ENCODE data around the gene SCN3B. TPM values are rescaled to one million over a fixed set of nuclear protein-coding genes. Genes with fewer than 3 reads are reported as not detected.

Gene SCN3B
- total RNA-seq, 1 donor from 2014 or later = 48.9 TPM

DNA sequence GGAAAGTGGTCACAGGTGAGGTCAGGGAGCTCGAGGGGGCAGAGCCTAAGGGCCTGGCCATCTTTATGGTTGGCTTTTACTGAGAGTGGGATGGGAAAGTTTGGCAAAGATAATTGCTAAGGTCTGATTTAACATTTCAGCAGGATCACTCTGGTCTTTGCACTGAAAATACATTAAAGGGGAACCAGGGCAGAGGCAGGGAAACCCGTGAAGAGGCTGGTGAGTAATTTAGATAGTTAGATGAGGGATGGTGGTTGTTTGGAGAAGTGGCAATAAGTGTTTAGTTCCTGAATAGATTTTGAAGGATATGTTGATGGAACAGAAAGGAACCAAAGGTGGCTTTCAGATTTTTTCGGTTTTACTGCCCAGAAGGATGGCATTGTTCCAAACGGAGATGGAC lies 50.8 kb downstream of the SCN3B start:
- DNase-seq (ENCODE audit: low spot score in 2 of 2) (no peak), FAIRE-seq (no peak)

- FAIRE-seq (no peak), DNase-seq (ENCODE audit: low spot score in 2 of 2) (no peak)
Observed at GRCh38 chr11:123601743-123602142, 52.7 kb downstream of the SCN3B start.

GRCh38 chr11:123601136-123601535 lies 53.3 kb downstream of the SCN3B start:
- no peak for FAIRE-seq
- no peak for DNase-seq (ENCODE audit: low spot score in 2 of 2)

GRCh38 chr11:123597859-123598258 lies 56.6 kb downstream of the SCN3B start:
- DNase-seq (ENCODE audit: low spot score in 2 of 2) (no peak), FAIRE-seq (no peak)

DNA sequence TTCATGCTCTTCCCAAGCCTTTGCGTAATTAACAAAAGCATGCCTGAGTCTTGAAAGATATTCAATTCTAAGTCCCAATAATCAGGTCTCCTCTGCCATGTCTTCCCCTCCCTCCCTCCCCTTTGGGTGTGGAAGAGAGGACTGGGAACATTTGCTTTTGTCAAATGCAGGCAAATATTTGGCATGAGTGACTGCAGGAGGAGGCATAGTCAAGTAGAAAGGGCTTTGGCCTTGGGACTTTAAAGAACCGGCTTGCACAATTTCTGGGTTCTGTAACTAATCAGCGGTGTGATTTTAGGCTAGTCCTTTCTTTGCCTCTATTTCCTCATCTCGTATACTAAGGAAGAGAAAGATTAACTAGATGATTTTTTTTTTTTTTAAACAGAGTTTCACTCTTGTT lies 59.5 kb downstream of the SCN3B start:
- no peak for FAIRE-seq
- DNase-seq (ENCODE audit: low spot score in 2 of 2) = no peak

GRCh38 chr11:123594188-123594901 lies 60.1 kb downstream of the SCN3B start:
- DNase-seq (ENCODE audit: low spot score in 2 of 2) (no peak), FAIRE-seq (no peak)

GRCh38 chr11:123593570-123593969 lies 60.9 kb downstream of the SCN3B start:
- no peak for DNase-seq (ENCODE audit: low spot score in 2 of 2)
- no peak for FAIRE-seq

GRCh38 chr11:123590296-123590912 lies 64.0 kb downstream of the SCN3B start:
- DNase-seq (ENCODE audit: low spot score in 2 of 2) = no peak
- FAIRE-seq = no peak

- DNase-seq (ENCODE audit: low spot score in 2 of 2) = no peak
- no peak for FAIRE-seq
Observed at GRCh38 chr11:123588864-123589262, 65.6 kb downstream of the SCN3B start.

DNA sequence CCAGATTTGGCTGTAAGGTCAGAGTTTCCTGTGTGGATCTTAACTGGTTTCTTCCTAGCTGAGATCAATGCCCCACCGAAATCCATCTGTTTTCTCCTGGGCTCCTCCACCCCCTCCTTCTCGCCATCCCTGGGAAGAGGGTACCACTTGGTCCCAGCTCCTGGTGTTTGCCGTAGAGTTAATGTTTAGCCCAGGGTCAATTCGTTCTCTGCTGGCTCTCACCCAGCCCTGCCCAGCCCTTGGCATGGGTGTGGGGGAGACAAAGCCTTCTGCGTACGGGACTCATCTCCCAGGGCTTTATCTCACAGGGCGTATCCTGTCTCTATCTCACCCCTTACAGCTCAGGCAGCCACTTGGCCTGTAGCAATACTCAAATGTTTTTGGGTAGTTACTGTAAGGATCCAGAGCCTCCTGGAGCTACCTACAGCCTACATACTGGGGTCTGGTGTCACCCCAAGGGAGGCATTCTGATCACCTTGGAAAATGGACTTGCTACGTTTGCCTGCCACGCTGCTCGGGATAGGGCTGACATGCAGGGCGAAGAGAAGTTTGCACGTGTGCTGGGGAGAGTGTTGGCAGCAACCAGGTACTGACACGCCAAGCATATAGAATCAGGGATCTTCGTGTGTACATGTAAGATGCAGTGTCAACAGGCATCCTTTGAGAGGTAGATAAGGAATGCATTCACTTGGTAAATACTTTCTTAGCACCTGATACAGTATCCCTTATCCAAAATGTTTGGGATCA lies 66.1 kb downstream of the SCN3B start:
- no peak for FAIRE-seq

DNA sequence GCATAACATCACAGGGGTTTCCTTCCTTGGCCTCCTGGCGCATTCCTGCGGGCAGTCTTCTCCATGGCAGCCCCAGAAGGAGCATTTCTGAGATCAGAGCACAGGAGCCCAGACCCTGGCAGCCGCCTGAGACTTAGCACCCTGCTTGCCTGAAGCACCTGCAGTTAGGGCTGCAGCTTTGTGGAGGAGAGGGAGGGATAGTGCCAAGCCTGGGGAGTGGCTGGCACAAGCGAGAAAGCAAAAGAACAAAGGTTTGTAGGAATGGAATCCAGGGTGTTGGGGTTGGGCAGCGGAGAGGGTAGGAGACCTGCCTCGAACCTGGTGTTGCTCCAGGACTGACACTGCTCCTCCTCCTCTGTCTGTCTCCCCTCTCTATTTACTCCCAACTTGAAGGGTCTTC lies 66.9 kb downstream of the SCN3B start:
- DNase-seq (ENCODE audit: low spot score in 2 of 2) (no peak), FAIRE-seq (no peak)

More for the DNA sequence above, 66.1 kb downstream of the SCN3B start:
- no peak for DNase-seq (ENCODE audit: low spot score in 2 of 2)

DNA sequence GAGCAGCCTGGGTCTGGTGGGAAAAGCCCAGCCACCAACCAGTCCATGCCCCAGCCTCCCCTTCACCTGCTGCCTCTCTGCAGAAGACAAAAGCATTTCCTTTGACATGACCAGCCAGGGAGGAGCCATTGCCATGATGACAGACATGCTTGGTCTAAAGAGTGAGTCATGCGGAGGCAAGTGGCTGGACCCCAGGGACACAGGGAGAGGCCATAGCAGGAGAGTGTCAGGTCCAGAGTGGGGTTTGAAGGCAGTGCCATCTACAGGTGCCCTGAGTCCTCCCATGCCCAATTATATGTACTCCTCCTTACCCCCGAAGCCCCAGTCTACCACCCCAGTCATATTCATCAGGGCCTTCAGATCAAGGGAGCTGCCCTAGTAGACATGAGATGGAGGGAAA lies 67.4 kb downstream of the SCN3B start:
- no peak for FAIRE-seq
- DNase-seq (ENCODE audit: low spot score in 2 of 2) = no peak

DNA sequence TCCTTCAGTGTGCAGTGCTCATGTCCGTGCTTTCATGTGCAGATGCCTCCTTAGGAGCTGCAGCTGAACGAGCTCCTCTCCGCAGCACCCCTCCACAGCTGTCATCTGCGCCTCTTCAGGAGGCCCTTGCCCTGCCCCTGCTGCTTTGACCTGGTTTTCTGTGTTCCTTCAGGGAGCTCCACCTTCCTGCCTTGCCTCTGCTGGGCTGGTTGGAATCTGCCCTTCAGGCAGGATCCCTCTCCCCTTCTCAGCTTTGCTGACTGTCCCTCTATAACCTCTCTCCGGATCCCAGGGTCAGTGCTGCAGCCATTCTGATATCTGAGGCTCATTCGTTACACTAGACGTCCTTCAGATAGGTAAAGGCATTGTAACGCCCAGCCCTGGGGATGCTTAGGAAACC lies 67.9 kb downstream of the SCN3B start:
- DNase-seq (ENCODE audit: low spot score in 2 of 2) (no peak), FAIRE-seq (no peak)

DNA sequence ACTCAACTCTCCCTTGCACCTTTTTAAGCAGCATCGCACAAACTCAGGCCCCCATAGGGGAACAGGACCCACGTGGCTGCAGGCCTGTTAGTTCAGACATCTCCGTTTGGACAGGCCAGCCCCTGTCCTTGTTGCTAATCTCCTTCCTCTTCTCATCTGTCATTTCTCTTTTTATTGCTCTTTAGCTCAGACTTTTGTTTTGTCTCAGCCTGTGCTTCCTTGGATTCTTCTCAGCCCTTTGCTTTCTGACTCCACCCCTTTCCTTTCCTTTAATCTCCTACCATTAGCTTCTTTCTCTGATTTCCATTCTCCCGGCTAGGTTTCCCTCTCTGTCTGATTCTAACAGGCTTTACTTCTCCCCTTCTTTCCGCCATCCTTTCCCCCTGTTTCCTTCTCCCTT lies 68.7 kb downstream of the SCN3B start:
- FAIRE-seq = no peak
- no peak for DNase-seq (ENCODE audit: low spot score in 2 of 2)

DNA sequence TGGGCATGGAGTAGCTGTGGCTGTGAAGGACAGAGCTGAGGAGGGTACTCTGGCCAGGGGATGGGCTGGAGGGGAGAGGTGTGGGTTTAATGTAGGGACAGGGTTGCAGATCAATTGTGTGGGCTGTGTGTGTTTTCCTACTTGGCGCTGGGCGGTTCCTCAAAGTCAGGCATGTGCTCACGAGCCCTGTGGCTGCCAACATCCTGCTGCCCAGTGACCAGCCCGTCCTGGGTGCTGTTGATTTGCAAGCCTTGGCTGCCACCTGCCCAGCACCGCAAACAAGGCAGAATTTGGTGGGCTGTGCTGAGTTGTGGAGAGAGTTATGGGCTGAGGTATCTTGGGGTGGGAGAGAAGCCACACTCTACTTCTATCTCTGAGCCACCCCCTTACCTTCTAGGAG lies 69.2 kb downstream of the SCN3B start:
- no peak for FAIRE-seq
- no peak for DNase-seq (ENCODE audit: low spot score in 2 of 2)

DNA sequence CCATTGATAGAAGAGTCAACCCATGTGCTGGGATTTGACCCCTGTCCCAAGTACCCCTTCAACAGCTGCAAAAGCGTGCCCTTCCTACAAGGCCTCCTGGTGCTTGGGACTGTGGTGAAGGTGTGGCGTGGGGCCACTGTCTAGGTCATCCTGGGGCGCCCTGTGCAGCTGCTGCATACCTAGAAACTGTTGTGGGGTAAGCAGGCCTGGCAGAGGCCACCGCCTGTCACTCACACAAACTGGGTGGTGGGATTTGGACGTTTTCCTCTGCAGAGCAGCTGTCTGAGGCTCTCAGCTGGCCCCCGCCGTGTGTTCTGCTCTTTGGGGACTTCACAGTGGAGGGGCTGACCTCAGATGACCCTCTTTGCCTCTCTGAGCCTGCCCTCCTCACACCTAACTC lies 69.7 kb downstream of the SCN3B start:
- DNase-seq (ENCODE audit: low spot score in 2 of 2) (no peak), FAIRE-seq (no peak)

DNA sequence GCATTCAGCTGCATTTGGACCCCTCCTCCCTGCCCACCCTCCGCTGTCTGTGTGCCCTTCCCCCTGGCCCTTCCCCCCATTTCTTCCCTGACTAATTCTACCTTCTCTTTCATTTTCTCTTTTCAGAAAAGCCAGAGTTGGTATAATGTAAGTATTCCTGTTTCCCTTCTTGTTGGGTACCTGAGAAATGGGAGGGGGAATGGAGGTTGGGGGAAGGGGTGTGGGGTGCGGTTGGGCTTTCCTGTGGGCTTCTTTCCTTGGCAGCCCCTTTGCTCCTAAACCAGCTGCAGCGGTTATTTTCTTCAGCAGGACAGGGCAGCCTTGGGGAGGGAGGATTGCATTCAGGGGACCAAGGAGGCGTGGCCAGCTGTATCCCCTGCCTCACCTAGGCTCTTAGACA lies 70.2 kb downstream of the SCN3B start:
- DNase-seq (ENCODE audit: low spot score in 2 of 2) (no peak), FAIRE-seq (no peak)

DNA sequence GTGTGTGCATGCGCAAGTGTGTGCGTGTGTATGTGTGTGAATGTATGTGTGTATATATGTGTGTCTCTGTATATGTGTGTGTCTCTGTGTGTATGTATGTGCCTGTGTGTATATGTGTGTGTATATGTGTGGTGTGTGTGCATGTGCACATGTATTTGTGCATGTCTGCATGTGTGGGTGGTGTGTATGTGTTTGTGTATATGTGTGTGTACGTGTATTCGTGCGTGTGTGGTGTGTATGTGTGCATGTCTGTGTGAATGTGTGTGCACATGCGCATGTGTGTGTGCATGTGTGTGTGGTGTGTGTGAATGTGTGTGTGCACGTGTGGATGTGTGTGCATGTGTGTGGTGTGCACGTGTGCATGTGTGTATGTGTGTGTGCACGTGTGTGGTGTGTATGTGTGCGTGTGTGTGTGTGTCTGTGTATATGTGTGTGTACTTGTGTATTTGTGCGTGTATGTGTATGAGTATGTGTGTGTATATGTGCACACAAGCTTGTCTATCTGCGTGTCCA lies 71.4 kb downstream of the SCN3B start:
- DNase-seq (ENCODE audit: low spot score in 2 of 2) (no peak), FAIRE-seq (no peak)

- FAIRE-seq = no peak
- no peak for DNase-seq (ENCODE audit: low spot score in 2 of 2)
Observed at GRCh38 chr11:123581651-123582399, 72.6 kb downstream of the SCN3B start.

DNA sequence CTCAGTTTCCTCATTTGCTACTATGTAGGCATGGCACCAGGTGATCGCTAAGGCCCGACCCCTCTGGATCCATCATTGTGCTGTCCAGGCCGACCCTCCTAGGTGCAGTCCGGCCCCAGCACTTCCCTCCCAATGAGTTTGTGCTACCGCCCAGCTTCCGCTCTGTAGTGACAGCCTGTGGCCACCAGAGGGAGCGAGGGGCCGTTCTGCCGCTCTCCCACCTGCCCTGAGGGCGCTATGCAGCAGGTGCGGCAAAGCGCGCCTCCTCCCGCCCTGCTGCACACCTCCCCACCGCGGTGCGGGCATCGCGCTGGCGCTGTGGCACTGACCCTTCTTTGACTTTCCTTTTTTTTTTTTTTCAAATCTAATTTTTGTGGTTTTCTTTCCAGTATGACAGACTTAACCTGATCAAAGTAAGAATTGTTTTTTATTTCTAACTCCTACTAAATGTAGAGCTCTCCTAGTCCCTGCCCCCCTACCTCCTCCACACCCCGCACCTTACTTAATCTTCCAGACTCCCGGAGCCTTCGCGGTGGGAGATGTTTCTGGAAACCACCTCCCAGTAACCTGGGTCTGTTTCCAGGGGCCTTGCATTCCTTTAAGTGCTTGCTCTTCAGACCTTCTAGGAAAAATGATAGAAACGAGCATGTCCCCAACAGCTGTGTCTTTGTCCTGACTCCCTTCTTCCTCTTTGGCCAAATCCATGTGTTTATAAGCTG lies 73.7 kb downstream of the SCN3B start:
- DNase-seq (ENCODE audit: low spot score in 2 of 2) = peak in 1 of 2 donors; percentile 67

More for the DNA sequence above, 73.7 kb downstream of the SCN3B start:
- no peak for FAIRE-seq
